Glutamatergic neuron (in vitro differentiated cells): Measurements from ENCODE around the gene NUB1. TPM values are rescaled to one million over a fixed set of nuclear protein-coding genes. Genes with fewer than 3 reads are reported as not detected.
A peak's percentile ranks its signal among the peaks of the same experiment; 100 is the strongest.

Experiments used
- DNase-seq: peaks from one replicate; pipeline ENCODE4 v3.0.0; 2022
- H3K27ac Mint-ChIP-seq: one replicate; pipeline ENCODE4 v1.8.0; 2020; ENCODE audit warnings: mild to moderate bottlenecking, mixed read lengths, inconsistent platforms; ENCODE audit not compliant: unreplicated experiment
- H3K27me3 Mint-ChIP-seq: one replicate; pipeline ENCODE4 v1.8.0; 2020; ENCODE audit warnings: mild to moderate bottlenecking, moderate library complexity, mixed read lengths, inconsistent platforms; ENCODE audit not compliant: unreplicated experiment
- H3K36me3 Mint-ChIP-seq: one replicate; pipeline ENCODE4 v1.8.0; 2020; ENCODE audit warnings: mild to moderate bottlenecking, mixed read lengths, inconsistent platforms; ENCODE audit not compliant: unreplicated experiment
- H3K4me1 Mint-ChIP-seq: one replicate; pipeline ENCODE4 v1.8.0; 2020; ENCODE audit warnings: mild to moderate bottlenecking, low read depth, mixed read lengths, inconsistent platforms; ENCODE audit not compliant: unreplicated experiment
- H3K4me3 Mint-ChIP-seq: one replicate; pipeline ENCODE4 v1.8.0; 2020; ENCODE audit warnings: mild to moderate bottlenecking, mixed read lengths, inconsistent platforms; ENCODE audit not compliant: unreplicated experiment
- H3K9me3 Mint-ChIP-seq: one replicate; pipeline ENCODE4 v1.8.0; 2020; ENCODE audit warnings: mild to moderate bottlenecking, moderate library complexity, mixed read lengths, inconsistent platforms; ENCODE audit not compliant: unreplicated experiment
- long read RNA-seq: library from polyadenylated mRNA; unstranded; transcript quantifications from one replicate; pipeline ENCODE4 v2.0.0, GENCODE V29; 2020; ENCODE audit not compliant: unreplicated experiment
- total RNA-seq: library from RNA; stranded (reverse); fragmentation: NEBNext Ultra II Directional; extraction: Animal tissue kit (Norgen Biotek cat#: 25700); gene quantifications from one replicate; pipeline ENCODE4 v1.2.1, GENCODE V29; 2021; ENCODE audit not compliant: unreplicated experiment
- TF ChIP-seq, protein P1 (sequence below): fragments of 200-600 bp; sonication (generic); IDR thresholded peaks from one replicate; pipeline ENCODE4 v1.5.0; 2021; ENCODE audit not compliant: partially characterized antibody, unreplicated experiment

The NUB1 gene, protein sequence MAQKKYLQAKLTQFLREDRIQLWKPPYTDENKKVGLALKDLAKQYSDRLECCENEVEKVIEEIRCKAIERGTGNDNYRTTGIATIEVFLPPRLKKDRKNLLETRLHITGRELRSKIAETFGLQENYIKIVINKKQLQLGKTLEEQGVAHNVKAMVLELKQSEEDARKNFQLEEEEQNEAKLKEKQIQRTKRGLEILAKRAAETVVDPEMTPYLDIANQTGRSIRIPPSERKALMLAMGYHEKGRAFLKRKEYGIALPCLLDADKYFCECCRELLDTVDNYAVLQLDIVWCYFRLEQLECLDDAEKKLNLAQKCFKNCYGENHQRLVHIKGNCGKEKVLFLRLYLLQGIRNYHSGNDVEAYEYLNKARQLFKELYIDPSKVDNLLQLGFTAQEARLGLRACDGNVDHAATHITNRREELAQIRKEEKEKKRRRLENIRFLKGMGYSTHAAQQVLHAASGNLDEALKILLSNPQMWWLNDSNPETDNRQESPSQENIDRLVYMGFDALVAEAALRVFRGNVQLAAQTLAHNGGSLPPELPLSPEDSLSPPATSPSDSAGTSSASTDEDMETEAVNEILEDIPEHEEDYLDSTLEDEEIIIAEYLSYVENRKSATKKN
- total RNA-seq, result 41.6 TPM
- long read RNA-seq, transcript NUB1-203 (9 exons, 1,703 nt), result major isoform, 11 of 24 reads
- long read RNA-seq, partial matches to known transcripts, result 5 of 24 reads
- long read RNA-seq, other reads (novel, unspliced or antisense), result 7 of 24 reads

DNA sequence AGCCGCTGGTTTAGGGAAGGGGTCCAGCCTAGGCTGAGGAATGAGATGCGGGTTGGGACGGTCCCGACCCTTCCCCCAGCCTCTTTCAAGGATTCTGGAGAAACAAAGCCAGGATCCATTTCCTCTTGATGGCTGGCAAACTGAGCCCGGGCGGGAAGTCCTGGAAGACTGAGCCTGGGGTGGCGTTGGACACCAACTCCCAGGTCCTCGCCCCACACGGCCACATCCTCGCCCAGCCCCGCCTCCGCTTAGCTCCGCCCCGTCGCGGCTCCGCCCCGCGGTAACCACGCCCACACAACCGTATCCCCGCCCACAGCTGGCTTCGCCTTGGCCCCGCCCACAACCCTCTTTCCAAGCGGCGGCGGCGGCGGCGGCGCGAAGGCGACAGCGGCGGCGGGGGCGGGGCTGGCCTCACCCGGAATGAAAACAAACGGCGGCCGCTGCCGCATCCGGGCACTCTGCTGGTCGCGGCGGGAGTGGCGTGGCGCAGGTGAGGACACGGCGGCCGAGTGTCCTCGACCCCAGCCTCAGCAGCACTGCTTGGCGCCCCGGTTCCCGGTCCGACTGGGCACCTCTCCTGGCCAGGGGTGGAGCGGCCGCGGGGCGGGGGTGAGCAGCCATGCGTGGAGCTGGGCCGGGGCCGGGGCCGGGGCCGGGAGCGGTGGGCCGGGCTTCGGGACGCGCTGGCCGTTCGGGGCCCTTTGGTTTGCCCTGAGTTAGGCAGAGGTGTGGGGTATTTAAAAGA is at the start of gene NUB1:
Gene NUB1, plus strand, starts transcription at position 456 of the 745 bp plus-strand sequence. CDS start 3,538 bp downstream, outside the sequence.
- Mint-ChIP-seq H3K4me1 (no peaks in the 10 kb centered on the region), H3K9me3 (peaks cover 1% of the 10 kb centered on the region), H3K36me3 (no peaks in the 10 kb centered on the region), H3K27me3 (no peaks in the 10 kb centered on the region), H3K4me3 (peak within 1 kb of the TSS; percentile 84), H3K27ac (peak within 1 kb of the TSS; percentile 33)
- TF ChIP-seq, protein P1, sequence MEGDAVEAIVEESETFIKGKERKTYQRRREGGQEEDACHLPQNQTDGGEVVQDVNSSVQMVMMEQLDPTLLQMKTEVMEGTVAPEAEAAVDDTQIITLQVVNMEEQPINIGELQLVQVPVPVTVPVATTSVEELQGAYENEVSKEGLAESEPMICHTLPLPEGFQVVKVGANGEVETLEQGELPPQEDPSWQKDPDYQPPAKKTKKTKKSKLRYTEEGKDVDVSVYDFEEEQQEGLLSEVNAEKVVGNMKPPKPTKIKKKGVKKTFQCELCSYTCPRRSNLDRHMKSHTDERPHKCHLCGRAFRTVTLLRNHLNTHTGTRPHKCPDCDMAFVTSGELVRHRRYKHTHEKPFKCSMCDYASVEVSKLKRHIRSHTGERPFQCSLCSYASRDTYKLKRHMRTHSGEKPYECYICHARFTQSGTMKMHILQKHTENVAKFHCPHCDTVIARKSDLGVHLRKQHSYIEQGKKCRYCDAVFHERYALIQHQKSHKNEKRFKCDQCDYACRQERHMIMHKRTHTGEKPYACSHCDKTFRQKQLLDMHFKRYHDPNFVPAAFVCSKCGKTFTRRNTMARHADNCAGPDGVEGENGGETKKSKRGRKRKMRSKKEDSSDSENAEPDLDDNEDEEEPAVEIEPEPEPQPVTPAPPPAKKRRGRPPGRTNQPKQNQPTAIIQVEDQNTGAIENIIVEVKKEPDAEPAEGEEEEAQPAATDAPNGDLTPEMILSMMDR, result no peak
- peak; percentile 97 for DNase-seq

DNA sequence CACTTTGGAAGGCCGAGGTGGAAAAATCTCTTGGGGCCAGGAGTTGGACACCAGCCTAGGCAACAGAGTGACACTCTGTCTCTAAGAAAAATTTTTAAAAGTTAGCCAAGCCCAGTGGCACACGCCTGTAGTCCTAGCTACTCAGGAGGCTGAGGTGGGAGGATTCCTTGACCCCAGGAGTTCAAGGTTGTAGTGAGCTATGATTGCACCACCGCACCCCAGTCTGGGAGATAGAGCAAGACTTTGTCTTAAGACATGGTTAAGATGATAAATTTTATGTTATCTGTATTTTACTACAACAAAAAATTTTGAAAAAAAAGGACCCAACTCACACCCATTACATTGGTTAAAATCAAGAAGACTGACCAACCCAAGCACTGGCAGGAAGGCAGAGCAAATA is 48.8 kb upstream of the NUB1 start:
- H3K9me3 Mint-ChIP-seq, result no peaks in the 10 kb centered on the region
- TF ChIP-seq, protein P1, result no peak
- DNase-seq, result no peak
- no peak overlapping the region for H3K27ac Mint-ChIP-seq
- peaks cover 2% of the 10 kb centered on the region for H3K27me3 Mint-ChIP-seq
- no peaks in the 10 kb centered on the region for H3K4me1 Mint-ChIP-seq
- H3K36me3 Mint-ChIP-seq, result peaks cover 7% of the 10 kb centered on the region
- H3K4me3 Mint-ChIP-seq, result no peak overlapping the region

DNA sequence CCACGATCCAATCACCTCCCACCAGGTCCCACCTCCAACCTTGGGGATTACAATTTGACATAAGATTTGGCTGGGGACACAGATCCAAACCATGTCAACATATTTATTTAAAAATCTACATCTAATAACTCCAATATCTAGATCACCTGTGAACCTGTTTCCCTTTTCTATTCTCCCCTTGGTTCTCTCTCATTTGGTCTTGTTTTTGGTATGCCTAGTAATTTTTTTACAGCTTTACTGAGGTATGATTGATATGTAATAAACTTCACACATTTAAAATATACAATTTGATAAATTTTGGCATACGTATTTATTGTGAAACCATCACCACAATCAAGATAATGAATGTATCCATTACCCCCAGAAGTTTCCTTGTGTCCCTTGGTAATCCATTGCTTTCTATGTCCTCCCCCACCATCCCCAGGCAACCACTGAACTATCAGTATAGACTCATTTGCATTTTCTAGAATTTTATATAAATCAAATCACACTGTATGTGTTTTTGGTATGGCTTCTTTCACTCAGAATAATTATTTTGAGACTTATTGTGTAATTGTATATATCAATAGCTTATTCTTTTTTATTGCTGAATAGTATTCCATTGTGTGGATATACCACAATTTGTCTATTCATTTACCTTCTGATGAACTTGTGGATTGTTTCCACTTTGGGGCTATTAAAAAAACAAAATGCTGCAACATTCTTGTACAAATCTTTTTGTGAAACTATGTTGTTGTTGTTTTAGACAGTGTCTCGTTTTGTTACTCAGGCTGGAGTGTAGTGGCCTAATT is 45.2 kb upstream of the NUB1 start:
- no peak for DNase-seq
- H3K4me1 Mint-ChIP-seq, result no peaks in the 10 kb centered on the region
- TF ChIP-seq, protein P1, result no peak
- peaks cover 2% of the 10 kb centered on the region for H3K9me3 Mint-ChIP-seq
- peaks cover 4% of the 10 kb centered on the region for H3K27me3 Mint-ChIP-seq
- H3K36me3 Mint-ChIP-seq, result peaks cover 11% of the 10 kb centered on the region
- H3K27ac Mint-ChIP-seq, result no peak overlapping the region
- no peak overlapping the region for H3K4me3 Mint-ChIP-seq

- Mint-ChIP-seq H3K4me1 (no peaks in the 10 kb centered on the region), H3K36me3 (peaks cover 11% of the 10 kb centered on the region), H3K9me3 (peaks cover 2% of the 10 kb centered on the region), H3K27me3 (peaks cover 6% of the 10 kb centered on the region), H3K4me3 (no peak overlapping the region), H3K27ac (no peak overlapping the region)
- DNase-seq, result no peak
- TF ChIP-seq, protein P1, result no peak
These were observed 42.8 kb upstream of the NUB1 start for GRCh38 chr7:151298765-151299164.
